Stimulated activated naive B cell treated with anti-CD40 and anti-IgM and Interleukin-4, amounts not matched to agents 10 μg/mL and 1 μg/mL and 100 μg/mL, for 72 hours (primary cell): Measurements from ENCODE around the gene NKG7.
A peak's percentile ranks its signal among the peaks of the same experiment; 100 is the strongest.
"Not testable (repeated sequence)": the region's sequence is repeated elsewhere in the genome, so short reads cannot be mapped to it uniquely, and the experiment has no call there.

Experiments used
- ATAC-seq, 2 donors: fragments of 150-1000 bp; cut with Tn5 transposase; replicated peaks; 2 replicates each; pipeline ENCODE4 v1.10.0; 2021; ENCODE audit warnings: moderate library complexity in 1 of 2
- DNase-seq: peaks from one replicate; pipeline ENCODE4 v3.0.0; 2021
- H3K27ac Mint-ChIP-seq: one replicate; pipeline ENCODE4 v1.8.0; 2022; ENCODE audit warnings: mild to moderate bottlenecking, mixed read lengths
- H3K27me3 Mint-ChIP-seq, 2 donors: one replicate each; pipeline ENCODE4 v1.8.0; 2022; ENCODE audit warnings: mixed read lengths in 2 of 2
- H3K36me3 Mint-ChIP-seq, 2 donors: one replicate each; pipeline ENCODE4 v1.8.0; 2022; ENCODE audit warnings: mixed read lengths in 2 of 2, mild to moderate bottlenecking in 1 of 2
- H3K4me1 Mint-ChIP-seq, 2 donors: one replicate each; pipeline ENCODE4 v1.8.0; 2022; ENCODE audit warnings: mixed read lengths in 2 of 2, mild to moderate bottlenecking in 1 of 2
- H3K4me3 Mint-ChIP-seq, 2 donors: one replicate each; pipeline ENCODE4 v1.8.0; 2022; ENCODE audit warnings: mild to moderate bottlenecking in 2 of 2, mixed read lengths in 2 of 2, moderate library complexity in 1 of 2
- H3K9me3 Mint-ChIP-seq, 2 donors: one replicate each; pipeline ENCODE4 v1.8.0; 2022; ENCODE audit warnings: mixed read lengths in 2 of 2, mild to moderate bottlenecking in 1 of 2

The NKG7 gene

DNA sequence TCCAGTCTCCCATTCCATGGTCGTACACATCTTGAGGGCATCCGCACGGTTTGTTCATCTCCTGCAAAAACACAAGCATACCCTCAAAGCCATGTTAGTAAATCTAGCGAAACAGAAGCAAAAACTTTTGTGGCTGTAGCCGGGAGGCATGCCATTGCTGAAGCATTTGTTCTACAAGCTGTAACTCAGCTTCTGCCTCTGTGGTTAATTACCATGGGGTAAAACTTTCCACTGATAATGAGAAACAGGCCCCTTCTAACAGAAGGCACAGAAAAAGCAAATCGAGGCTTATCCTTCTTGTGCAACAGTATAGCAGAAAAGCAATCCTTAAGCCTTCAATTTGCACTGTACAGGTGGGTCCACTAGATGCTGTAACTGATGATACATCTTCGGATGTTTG is 27.5 kb upstream of the NKG7 start:
- H3K9me3 Mint-ChIP-seq = peaks cover 11 to 17% of the 10 kb centered on the region in 2 donors
- not testable (repeated sequence) for H3K4me3 Mint-ChIP-seq, ATAC-seq, DNase-seq, H3K27me3 Mint-ChIP-seq, H3K27ac Mint-ChIP-seq
- peaks cover 8 to 15% of the 10 kb centered on the region in 2 donors for H3K36me3 Mint-ChIP-seq
- H3K4me1 Mint-ChIP-seq = peaks cover 4 to 26% of the 10 kb centered on the region in 2 donors

DNA sequence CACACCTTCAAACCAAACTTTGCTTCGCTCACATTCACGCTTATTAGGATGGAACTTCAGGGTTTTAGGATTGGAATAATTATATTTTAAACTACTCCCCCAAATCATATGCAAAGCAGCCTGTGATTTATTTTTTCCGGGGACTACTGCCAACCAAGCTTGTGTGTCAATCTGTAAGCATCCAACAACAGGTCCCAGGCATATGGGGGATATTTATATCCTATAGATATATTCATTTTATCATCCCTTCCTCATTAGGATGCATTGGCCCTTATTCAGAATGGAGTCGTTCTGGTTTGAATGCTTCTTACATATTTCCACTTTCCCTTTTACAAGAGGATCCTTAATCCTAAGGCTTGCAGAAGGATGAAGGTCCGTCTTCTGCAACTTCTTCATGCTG is 26.8 kb upstream of the NKG7 start:
- no peak overlapping the region for H3K4me3 Mint-ChIP-seq

DNA sequence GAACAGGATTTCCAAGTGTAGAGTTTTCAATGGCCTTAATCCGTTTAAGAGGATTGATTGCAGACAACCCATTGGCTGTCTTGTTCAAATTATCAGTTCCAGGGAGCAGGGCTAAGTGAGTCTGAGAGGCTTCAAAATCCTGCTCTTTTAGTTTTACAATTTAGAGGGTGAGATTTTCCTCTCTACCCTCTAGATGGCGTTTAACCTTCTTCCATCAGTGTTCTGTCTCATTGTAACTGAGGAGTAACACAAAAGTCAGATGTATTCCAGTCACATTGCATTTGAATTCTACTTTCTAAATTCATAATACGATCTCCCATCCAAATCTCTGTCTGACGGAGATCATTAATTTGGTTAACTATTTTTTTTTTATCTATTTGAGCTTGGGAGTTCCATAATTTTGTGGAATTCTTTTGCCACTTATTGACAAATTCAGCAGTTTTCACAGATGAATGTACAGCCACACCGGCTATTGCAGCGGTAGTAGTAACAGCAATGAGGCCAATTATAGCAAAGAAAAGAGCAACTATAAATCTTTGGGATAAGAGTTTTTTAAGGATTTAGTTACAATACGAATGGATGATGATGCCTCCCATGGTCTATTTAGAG is 25.7 kb upstream of the NKG7 start:
- H3K27ac Mint-ChIP-seq = no peak overlapping the region
- H3K4me3 Mint-ChIP-seq = no peak overlapping the region
- ATAC-seq = no peak
- H3K36me3 Mint-ChIP-seq = peaks cover 8 to 17% of the 10 kb centered on the region in 2 donors
- H3K9me3 Mint-ChIP-seq = peaks cover 13 to 16% of the 10 kb centered on the region in 2 donors
- no peak for DNase-seq
- H3K4me1 Mint-ChIP-seq = peaks cover 11 to 39% of the 10 kb centered on the region in 2 donors
- H3K27me3 Mint-ChIP-seq = no peaks in the 10 kb centered on the region

More for the DNA sequence above, 26.8 kb upstream of the NKG7 start:
- Mint-ChIP-seq H3K27ac (no peak overlapping the region), H3K4me1 (peaks cover 8 to 33% of the 10 kb centered on the region in 2 donors), H3K9me3 (peaks cover 13 to 19% of the 10 kb centered on the region in 2 donors), H3K27me3 (no peaks in the 10 kb centered on the region), H3K36me3 (peaks cover 8 to 17% of the 10 kb centered on the region in 2 donors)
- ATAC-seq = no peak
- DNase-seq = no peak

DNA sequence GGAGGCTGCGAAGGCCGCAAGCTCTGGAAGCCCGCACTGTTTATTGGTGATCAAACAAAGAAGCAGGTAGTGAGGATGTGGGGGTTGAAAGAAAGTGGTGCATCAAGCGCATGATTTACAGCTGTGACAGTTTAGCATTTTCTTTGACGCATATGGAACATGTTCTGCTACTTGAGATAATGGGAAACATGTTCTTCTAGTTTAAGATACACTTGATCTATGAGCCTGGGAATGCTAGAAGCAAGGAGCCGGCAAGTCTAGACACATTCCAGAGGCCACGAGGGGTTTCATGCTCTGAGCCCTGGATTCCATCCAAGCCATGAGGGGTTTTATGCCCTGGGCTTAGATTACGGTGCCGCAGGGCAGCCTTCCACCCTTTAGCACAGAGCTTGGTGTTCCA is 25.0 kb upstream of the NKG7 start:
- H3K4me3 Mint-ChIP-seq, H3K27ac Mint-ChIP-seq, ATAC-seq, H3K27me3 Mint-ChIP-seq, DNase-seq: not testable (repeated sequence)
- peaks cover 11 to 12% of the 10 kb centered on the region in 2 donors for H3K9me3 Mint-ChIP-seq
- H3K4me1 Mint-ChIP-seq = peaks cover 14 to 46% of the 10 kb centered on the region in 2 donors
- H3K36me3 Mint-ChIP-seq = peaks cover 8 to 11% of the 10 kb centered on the region in 2 donors

DNA sequence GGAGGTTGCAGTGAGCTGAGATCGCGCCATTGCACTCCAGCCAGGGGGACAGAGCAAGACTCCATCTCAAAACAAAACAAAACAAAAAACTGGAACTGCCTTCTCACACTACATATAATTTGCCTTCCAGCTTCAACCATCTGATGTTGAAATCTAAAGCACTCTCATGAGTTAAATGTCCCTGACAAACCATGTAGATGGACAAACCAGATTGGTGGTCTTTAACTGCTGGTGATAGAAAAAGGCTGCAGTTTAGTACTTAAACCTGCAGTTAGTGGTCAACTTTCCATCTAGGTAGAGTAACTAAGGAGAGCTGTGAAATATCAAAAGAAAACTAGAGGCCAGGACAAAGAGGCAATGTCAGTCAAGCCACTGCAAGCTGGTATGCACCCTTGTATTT is 23.7 kb upstream of the NKG7 start:
- H3K27me3 Mint-ChIP-seq = peaks cover 1 to 2% of the 10 kb centered on the region in 2 donors
- H3K9me3 Mint-ChIP-seq = peaks cover 4% of the 10 kb centered on the region in 2 donors
- H3K4me3 Mint-ChIP-seq = no peak overlapping the region
- no peak overlapping the region for H3K27ac Mint-ChIP-seq
- peaks cover 14 to 48% of the 10 kb centered on the region in 2 donors for H3K4me1 Mint-ChIP-seq
- H3K36me3 Mint-ChIP-seq = peaks cover 0 to 3% of the 10 kb centered on the region in 2 donors
- ATAC-seq (no peak), DNase-seq (no peak)

DNA sequence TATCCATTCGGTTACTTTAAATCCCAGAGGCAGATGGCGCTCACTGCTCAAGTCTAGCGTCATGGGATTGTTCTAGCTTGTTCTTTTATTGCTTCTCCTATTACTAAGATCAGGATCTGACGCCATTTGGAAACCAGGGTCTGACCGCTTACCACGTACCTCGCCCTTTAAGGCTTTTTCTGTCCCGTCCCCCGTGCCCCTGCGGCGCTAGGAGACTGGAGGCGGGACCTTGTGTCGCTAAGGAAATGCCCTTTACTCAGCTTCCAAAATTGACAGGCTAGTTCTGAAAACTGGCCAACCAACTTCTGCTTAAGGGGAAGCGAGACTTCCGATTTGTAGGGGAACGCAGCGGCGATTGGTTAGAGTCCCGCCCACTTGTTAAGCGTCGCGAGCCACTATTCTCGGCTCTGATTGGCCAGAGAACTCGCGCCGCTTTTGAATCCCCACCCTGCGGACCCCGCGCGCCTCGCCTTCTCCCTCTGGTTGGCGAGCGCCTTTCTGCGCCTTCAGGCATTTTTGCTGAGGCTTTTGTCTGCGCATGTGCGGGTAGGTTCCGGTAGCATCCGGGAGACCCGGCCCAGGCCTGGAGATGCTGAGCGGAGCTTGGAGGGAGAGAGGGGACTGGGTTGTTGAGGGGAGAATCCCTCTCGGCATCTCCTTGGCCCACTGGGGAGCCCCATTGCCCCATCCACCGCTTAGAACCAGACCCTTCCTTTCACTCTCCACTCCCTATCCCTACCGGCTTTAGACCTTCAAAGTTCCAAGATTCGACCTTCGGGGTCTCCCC is 21.8 kb upstream of the NKG7 start:
- peaks cover 0 to 3% of the 10 kb centered on the region in 2 donors for H3K36me3 Mint-ChIP-seq
- peak; percentile 94 for DNase-seq
- H3K4me1 Mint-ChIP-seq = peaks cover 20 to 60% of the 10 kb centered on the region in 2 donors
- H3K27me3 Mint-ChIP-seq = peaks cover 6 to 8% of the 10 kb centered on the region in 2 donors
- peak overlapping the region; percentile 83 to 89 for H3K4me3 Mint-ChIP-seq
- peaks cover 4% of the 10 kb centered on the region in 2 donors for H3K9me3 Mint-ChIP-seq
- H3K27ac Mint-ChIP-seq = peak overlapping the region; percentile 89
- ATAC-seq = peak; percentile 90 to 93

DNA sequence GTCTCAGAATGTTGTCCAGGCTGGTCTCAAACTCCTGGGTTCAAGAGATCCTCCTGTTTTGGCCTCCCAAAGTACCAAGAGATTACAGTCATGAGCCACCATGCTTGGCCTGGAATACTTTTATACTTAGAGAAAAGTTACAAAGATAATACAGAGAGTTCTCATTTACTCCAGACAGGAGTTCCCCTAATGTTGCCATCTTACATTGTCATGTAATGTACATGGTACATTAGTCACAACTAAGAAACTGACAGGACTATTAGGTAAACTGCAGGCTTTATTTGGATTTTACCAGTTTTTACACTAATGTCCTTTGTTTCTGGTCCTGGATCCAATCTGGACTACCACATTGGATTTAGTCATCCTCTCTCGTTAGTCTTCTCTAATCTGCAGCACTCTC is 20.2 kb upstream of the NKG7 start:
- DNase-seq (no peak), ATAC-seq (no peak)
- Mint-ChIP-seq H3K27me3 (peaks cover 6 to 8% of the 10 kb centered on the region in 2 donors), H3K4me3 (peak overlapping the region in 1 of 2 donors; percentile 25), H3K36me3 (peaks cover 0 to 3% of the 10 kb centered on the region in 2 donors), H3K9me3 (peaks cover 4% of the 10 kb centered on the region in 2 donors), H3K4me1 (peaks cover 27 to 62% of the 10 kb centered on the region in 2 donors), H3K27ac (no peak overlapping the region)

DNA sequence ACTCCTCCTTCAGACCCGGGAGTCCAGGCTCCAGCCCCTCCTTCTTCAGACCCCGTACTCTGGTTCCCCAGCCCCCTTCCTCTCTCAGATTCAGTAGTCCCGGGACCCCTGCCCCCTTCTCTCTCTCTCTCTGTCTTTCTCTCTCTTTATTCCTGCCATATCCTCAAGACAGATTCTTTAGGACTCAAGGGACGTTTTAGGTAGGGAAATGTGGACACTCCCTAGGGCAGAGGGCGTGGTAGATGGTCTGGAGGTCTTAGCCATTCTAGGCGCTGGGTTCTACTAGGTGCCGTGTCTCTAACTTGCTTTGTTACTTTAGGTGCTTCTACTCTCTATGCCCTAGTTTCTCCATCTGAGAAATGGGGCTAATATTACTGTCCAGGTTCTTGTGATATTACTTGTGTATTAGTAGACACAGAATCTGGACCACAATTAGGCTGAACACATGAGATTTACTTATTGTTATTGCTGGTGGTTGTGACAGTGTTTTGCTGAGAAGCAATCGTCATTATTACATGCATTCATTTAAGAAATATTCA is 18.7 kb upstream of the NKG7 start:
- Mint-ChIP-seq H3K27me3 (peaks cover 6 to 12% of the 10 kb centered on the region in 2 donors), H3K36me3 (peaks cover 0 to 3% of the 10 kb centered on the region in 2 donors), H3K27ac (peak overlapping the region; percentile 6), H3K9me3 (peaks cover 4% of the 10 kb centered on the region in 2 donors), H3K4me1 (peaks cover 30 to 61% of the 10 kb centered on the region in 2 donors), H3K4me3 (peak overlapping the region; percentile 29 to 43)
- DNase-seq = no peak
- ATAC-seq = no peak

DNA sequence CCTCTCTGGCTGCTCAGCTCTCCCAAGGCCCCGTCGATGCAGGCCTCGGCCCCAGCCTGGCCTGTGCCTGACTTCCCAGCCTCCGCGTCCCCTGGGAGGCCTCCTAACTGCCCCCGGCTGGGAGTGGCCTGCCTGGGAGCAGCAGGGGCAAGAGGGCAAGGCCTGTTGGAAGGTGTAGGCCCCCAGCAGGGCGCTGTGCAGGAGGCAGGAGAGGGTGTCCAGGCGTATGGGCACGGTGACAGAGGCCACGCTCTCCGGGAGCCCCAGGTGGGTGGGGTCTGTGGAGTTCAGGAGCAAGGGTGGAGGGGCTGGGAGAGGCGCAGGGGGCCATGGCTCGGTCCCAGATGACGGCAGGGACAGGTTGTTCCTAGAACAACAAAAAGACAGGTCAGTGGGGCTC is 16.7 kb upstream of the NKG7 start:
- DNase-seq (no peak), ATAC-seq (no peak)
- Mint-ChIP-seq H3K27me3 (peaks cover 6 to 12% of the 10 kb centered on the region in 2 donors), H3K4me3 (no peak overlapping the region), H3K27ac (no peak overlapping the region), H3K4me1 (peaks cover 24 to 44% of the 10 kb centered on the region in 2 donors), H3K36me3 (no peaks in the 10 kb centered on the region), H3K9me3 (no peaks in the 10 kb centered on the region)

DNA sequence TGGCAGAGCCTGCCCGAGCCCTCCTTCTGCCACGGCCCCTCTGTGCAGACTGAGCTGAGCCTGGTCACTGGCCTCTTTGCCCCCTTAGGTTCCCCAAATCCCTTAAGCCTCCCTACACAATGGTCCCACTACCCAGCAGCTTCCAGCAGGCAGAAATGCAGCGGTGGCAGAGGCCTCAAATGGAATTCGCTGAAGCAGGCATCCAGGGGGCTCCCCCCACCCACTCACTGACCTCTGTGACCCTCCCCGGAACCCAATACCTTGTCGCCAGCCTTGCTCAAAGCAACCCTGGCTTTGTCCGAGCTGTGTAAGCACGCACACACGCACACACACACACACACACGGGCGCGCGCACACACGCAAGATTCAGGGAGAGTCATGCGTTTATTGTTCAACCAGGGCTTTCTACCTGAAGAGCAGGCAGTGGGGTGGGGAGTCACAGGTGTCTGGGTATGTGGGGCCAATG is 15.5 kb upstream of the NKG7 start, which contains the start of gene LIM2:
LIM2 (minus strand) TSS at position 51 of the 466 bp plus-strand sequence. CDS start 531 bp downstream, outside the sequence.
- Mint-ChIP-seq H3K27ac (peak within 1 kb of the TSS; percentile 93), H3K27me3 (peaks cover 6 to 12% of the 10 kb centered on the region in 2 donors), H3K4me1 (peaks cover 21 to 37% of the 10 kb centered on the region in 2 donors), H3K36me3 (no peaks in the 10 kb centered on the region), H3K4me3 (no peak within 1 kb of the TSS), H3K9me3 (no peaks in the 10 kb centered on the region)
- DNase-seq (no peak), ATAC-seq (peak; percentile 29 to 60)

DNA sequence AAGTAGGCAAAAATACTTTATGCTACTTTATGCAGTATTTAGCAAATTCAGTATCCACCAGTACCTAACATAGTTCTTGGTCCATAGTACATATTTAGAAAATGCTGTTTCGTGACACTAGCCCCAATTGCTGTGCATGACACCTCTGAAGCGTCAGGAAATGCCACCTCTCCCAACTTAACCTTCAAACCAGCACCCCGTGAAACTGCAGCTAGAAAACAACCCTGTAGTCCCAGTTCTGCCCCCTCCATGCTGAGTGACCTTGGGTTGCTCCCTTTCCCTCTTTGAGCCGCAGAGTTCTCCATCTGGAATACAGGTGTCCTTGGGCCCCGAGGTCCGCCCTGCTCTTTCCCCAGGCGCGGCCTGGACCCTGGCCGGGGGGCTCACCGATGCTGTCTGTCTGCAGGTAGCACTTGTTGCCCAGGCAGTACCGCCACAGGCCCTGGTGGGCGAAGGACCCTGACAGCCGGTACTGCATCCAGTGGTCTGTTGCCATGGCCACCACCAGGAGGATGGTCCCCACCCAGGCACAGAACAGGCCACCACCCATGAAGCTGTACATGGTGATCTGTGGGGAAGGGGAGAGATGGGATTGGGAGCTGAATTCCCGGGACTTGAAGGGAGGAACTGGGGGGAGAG is 14.5 kb upstream of the NKG7 start:
- Mint-ChIP-seq H3K27ac (peak overlapping the region; percentile 93), H3K4me3 (no peak overlapping the region), H3K27me3 (peaks cover 6 to 12% of the 10 kb centered on the region in 2 donors), H3K4me1 (peaks cover 19 to 32% of the 10 kb centered on the region in 2 donors), H3K36me3 (peaks cover 0 to 2% of the 10 kb centered on the region in 2 donors), H3K9me3 (no peaks in the 10 kb centered on the region)
- ATAC-seq (no peak), DNase-seq (no peak)

DNA sequence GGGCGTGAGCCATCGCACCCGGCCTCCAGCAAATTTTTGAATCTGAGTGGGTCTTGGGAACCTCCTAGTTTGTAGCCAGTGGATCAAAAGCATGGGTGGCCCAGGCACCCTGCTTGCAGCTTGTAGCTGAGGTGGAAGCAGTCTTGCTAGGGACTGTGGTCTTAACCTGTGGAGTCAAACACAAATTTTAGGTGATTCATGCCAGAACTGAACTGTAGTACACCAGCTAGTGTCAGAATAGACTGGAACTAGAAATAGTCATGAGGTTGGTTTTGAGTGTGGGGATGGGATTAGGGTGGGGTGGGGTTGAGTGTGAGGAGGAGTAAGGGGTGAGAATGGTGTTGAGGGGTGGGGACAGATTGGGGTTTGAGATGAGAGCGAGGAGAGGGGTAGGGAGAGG is 9.6 kb upstream of the NKG7 start:
- Mint-ChIP-seq H3K9me3 (peaks cover 6 to 7% of the 10 kb centered on the region in 2 donors), H3K27ac (no peak overlapping the region), H3K27me3 (no peaks in the 10 kb centered on the region), H3K4me1 (peaks cover under 1 to 2% of the 10 kb centered on the region in 2 donors), H3K36me3 (peaks cover 2 to 7% of the 10 kb centered on the region in 2 donors), H3K4me3 (no peak overlapping the region)
- DNase-seq (no peak), ATAC-seq (no peak)

DNA sequence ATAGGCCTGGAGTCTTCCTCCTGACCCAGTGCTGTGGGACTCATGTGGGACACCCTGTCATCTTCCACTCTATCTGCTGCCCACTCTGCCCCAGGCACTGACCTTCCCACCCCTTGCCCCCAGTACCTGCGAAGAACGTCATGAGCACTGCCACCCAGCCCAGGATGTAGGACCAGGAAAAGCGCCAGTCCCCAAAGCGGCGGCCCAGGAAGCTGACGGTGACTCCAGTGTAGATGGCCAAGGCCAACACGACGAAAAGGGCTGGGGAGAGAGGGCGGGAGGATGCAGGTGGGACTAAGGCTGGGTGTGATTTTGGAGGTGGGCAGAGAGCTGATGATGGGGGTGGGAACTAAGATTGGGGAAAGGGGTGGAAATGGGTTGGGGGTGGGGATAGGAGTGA is 7.9 kb upstream of the NKG7 start:
- Mint-ChIP-seq H3K4me1 (peaks cover 8% of the 10 kb centered on the region in 2 donors), H3K27ac (no peak overlapping the region), H3K9me3 (peaks cover 6 to 7% of the 10 kb centered on the region in 2 donors), H3K27me3 (no peaks in the 10 kb centered on the region), H3K36me3 (peaks cover 2 to 8% of the 10 kb centered on the region in 2 donors), H3K4me3 (no peak overlapping the region)
- DNase-seq = no peak
- ATAC-seq = no peak

DNA sequence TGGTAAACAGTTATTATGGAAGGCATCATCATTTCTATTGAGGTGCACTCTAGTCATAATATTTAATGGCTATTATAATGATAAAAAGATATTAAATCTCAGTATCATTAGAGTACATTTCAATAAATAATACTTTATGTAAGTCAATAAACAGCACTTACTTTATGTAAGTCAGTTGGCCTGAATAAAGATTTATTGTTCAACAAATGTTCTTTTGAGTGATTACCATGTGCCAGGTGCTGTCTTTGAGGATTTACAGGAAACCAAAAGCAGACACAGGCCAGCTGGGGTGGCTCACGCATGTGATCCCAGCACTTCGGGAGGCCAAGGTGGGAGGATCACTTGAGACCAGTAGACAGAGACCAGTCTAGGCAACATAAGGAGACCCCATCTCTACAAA is 5.0 kb upstream of the NKG7 start:
- DNase-seq = no peak
- Mint-ChIP-seq H3K27me3 (no peaks in the 10 kb centered on the region), H3K27ac (no peak overlapping the region), H3K36me3 (peaks cover 2 to 14% of the 10 kb centered on the region in 2 donors), H3K4me1 (peaks cover 22 to 31% of the 10 kb centered on the region in 2 donors), H3K4me3 (no peak overlapping the region), H3K9me3 (peaks cover 6 to 7% of the 10 kb centered on the region in 2 donors)
- ATAC-seq = no peak
